ENCODE results near the gene SLC25A40.

DNA sequence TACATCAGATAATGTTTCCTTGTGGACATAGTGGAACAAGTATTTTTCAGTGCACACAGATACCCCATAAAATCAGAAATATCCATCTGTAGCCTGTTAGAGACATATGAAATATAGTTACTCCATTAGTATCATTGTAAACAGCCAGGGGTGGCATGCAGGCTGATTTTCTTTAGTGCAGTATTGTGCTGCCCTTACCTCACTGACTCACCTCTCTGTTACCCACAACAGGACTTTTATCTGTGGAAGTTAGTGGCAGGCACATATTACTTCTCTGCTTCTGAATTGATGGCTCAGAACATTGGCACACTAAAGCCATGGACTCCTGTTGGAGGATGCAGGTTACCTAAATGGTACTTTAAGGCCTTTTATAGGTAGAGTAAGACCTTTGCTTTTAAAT is 70.0 kb downstream of the SLC25A40 start:
- TF ChIP-seq CTCF (IDR thresholded peaks at IDR 0.05; ENCODE audit: insufficient read depth, low read length) (no peak), POLR2AphosphoS5 (IDR thresholded peaks at IDR 0.05; ENCODE audit: low read depth) (no peak)

Data from HL-60 (cell line).